HepG2 (cell line): ENCODE data around the gene USF1. TPM values are rescaled to one million over a fixed set of nuclear protein-coding genes. Genes with fewer than 3 reads are reported as not detected.

Experiments
- KMT2A ChIP-seq: sonication (generic); formaldehyde crosslinking; IDR thresholded peaks from 2 replicates; pipeline ENCODE4 v1.4.0; 2020; ENCODE audit warnings: missing genetic modification reagents
- NR2F2 ChIP-seq: IDR thresholded peaks from 2 replicates; pipeline ENCODE4 v1.6.1; 2012; ENCODE audit warnings: low read depth, inconsistent platforms, borderline replicate concordance
- NR2F6 ChIP-seq, 2 experiments: IDR thresholded peaks; 2 replicates each; pipeline ENCODE4 v1.6.1; 2016; ENCODE audit warnings: antibody characterized with exemption in 1 of 2, mild to moderate bottlenecking in 1 of 2
- RBFOX2 ChIP-seq: fragments of 200-400 bp; formaldehyde crosslinking; IDR thresholded peaks from 2 replicates; pipeline ENCODE4 v1.6.1; 2017; ENCODE audit warnings: low read depth, mild to moderate bottlenecking, low read length
- YEATS4 ChIP-seq: sonication (generic); formaldehyde crosslinking; IDR thresholded peaks from 2 replicates; pipeline ENCODE4 v1.4.0; 2020; ENCODE audit warnings: missing genetic modification reagents, borderline replicate concordance
- ZFP90 ChIP-seq: sonication (generic); formaldehyde crosslinking; IDR thresholded peaks from 2 replicates; pipeline ENCODE4 v1.8.0; 2022; ENCODE audit warnings: missing genetic modification reagents, mild to moderate bottlenecking, inconsistent platforms, borderline replicate concordance
- ZMYM3 ChIP-seq: sonication (generic); formaldehyde crosslinking; IDR thresholded peaks from 2 replicates; pipeline ENCODE4 v1.5.1; 2020; ENCODE audit warnings: mild to moderate bottlenecking, missing genetic modification reagents
- polyA plus RNA-seq, 8 experiments: library from polyadenylated mRNA; depleted of rRNA in 3 of 8; stranded (reverse) in 7 of 8; unstranded in 1 of 8; fragments of >200 nt; fragmentation: Illumina TruSeq in 4 of 8; extraction: Trizol in 4 of 8; gene quantifications; 2 replicates each; pipeline versions ENCODE4 v1.2.1 to v1.2.3, GENCODE V29; 2011 to 2016; ENCODE audit warnings: low read depth in 4 of 8, missing spikeins in 1 of 8, mixed read lengths in 1 of 8; ENCODE audit not compliant: insufficient read depth in 1 of 8
- total RNA-seq, 5 experiments: library from RNA; depleted of rRNA; stranded (reverse); fragments of >200 nt; fragmentation: Illumina TruSeq; extraction: Trizol; gene quantifications; 2 replicates each; pipeline ENCODE4 v1.2.3, GENCODE V29; 2016; ENCODE audit warnings: low read depth in 1 of 5
- TF ChIP-seq, protein P1 (sequence below): sonication (generic); formaldehyde crosslinking; IDR thresholded peaks from 2 replicates; pipeline ENCODE4 v1.5.1; 2020; ENCODE audit warnings: mild to moderate bottlenecking, missing genetic modification reagents, moderate library complexity
- TF ChIP-seq, protein P2 (sequence below): sonication (generic); formaldehyde crosslinking; IDR thresholded peaks from 2 replicates; pipeline ENCODE4 v1.4.0; 2020; ENCODE audit warnings: missing genetic modification reagents, borderline replicate concordance
- TF ChIP-seq, protein P3 (sequence below): IDR thresholded peaks from 2 replicates; pipeline ENCODE4 v1.6.1; 2016; ENCODE audit warnings: low read depth, borderline replicate concordance
- TF ChIP-seq, protein P4 (sequence below): IDR thresholded peaks from 2 replicates; pipeline ENCODE4 v1.6.1; 2016; ENCODE audit warnings: low read depth
- TF ChIP-seq, protein P5 (sequence below): sonication (generic); formaldehyde crosslinking; IDR thresholded peaks from 2 replicates; pipeline ENCODE4 v1.5.0; 2020; ENCODE audit warnings: mild to moderate bottlenecking, missing genetic modification reagents
- TF ChIP-seq, protein P6 (sequence below): sonication (generic); formaldehyde crosslinking; IDR thresholded peaks from 2 replicates; pipeline ENCODE4 v1.4.0; 2020; ENCODE audit warnings: missing genetic modification reagents

Gene USF1
- total and polyA plus RNA-seq, 2 of the 13 experiments (the other 11 are each of a cell fraction or from before 2014, with no cell fraction given): 26.9 to 39.4 TPM

DNA sequence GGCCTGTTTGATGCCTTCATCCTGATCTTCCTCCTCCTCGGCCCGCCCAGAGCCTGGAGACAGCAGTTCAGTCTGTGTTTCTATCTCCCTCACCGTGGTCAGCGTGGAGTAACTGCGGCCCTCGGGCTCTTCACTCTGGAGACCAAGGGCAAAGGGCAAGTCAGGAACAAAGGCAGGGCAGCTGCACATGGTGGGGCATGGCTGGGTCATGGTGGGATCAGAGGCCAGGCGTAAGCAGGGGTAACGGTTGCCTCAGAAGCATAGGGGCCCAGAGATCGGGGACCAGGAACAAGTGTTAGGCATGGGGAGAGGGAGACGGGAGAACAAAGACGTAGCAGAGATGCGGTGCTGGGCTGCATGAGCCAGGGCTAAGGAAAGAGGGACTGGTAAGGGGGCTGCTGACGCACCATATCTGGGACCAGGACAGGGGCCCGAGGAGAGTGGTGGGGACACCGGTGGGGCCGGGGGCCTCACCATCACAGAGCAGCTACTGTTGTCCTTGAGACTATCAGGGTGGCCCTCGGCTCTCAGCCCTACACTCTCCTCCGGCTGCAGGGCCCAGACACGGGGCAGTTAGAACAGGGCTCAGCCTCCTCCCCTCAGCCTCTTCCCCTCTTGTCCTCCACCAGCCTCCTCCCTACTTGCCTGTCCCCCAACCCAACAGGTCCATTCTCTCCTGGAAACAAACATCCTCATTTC, 27.1 kb upstream of the USF1 start (continued):
- TF ChIP-seq, protein P1, sequence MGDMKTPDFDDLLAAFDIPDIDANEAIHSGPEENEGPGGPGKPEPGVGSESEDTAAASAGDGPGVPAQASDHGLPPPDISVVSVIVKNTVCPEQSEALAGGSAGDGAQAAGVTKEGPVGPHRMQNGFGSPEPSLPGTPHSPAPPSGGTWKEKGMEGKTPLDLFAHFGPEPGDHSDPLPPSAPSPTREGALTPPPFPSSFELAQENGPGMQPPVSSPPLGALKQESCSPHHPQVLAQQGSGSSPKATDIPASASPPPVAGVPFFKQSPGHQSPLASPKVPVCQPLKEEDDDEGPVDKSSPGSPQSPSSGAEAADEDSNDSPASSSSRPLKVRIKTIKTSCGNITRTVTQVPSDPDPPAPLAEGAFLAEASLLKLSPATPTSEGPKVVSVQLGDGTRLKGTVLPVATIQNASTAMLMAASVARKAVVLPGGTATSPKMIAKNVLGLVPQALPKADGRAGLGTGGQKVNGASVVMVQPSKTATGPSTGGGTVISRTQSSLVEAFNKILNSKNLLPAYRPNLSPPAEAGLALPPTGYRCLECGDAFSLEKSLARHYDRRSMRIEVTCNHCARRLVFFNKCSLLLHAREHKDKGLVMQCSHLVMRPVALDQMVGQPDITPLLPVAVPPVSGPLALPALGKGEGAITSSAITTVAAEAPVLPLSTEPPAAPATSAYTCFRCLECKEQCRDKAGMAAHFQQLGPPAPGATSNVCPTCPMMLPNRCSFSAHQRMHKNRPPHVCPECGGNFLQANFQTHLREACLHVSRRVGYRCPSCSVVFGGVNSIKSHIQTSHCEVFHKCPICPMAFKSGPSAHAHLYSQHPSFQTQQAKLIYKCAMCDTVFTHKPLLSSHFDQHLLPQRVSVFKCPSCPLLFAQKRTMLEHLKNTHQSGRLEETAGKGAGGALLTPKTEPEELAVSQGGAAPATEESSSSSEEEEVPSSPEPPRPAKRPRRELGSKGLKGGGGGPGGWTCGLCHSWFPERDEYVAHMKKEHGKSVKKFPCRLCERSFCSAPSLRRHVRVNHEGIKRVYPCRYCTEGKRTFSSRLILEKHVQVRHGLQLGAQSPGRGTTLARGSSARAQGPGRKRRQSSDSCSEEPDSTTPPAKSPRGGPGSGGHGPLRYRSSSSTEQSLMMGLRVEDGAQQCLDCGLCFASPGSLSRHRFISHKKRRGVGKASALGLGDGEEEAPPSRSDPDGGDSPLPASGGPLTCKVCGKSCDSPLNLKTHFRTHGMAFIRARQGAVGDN (CRISPR knock-in tag): peak; percentile 84
- TF ChIP-seq, protein P2, sequence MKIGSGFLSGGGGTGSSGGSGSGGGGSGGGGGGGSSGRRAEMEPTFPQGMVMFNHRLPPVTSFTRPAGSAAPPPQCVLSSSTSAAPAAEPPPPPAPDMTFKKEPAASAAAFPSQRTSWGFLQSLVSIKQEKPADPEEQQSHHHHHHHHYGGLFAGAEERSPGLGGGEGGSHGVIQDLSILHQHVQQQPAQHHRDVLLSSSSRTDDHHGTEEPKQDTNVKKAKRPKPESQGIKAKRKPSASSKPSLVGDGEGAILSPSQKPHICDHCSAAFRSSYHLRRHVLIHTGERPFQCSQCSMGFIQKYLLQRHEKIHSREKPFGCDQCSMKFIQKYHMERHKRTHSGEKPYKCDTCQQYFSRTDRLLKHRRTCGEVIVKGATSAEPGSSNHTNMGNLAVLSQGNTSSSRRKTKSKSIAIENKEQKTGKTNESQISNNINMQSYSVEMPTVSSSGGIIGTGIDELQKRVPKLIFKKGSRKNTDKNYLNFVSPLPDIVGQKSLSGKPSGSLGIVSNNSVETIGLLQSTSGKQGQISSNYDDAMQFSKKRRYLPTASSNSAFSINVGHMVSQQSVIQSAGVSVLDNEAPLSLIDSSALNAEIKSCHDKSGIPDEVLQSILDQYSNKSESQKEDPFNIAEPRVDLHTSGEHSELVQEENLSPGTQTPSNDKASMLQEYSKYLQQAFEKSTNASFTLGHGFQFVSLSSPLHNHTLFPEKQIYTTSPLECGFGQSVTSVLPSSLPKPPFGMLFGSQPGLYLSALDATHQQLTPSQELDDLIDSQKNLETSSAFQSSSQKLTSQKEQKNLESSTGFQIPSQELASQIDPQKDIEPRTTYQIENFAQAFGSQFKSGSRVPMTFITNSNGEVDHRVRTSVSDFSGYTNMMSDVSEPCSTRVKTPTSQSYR (CRISPR knock-in tag): 0 out of 2 replicates have a peak, but pooled peaks have one; percentile 18
- TF ChIP-seq NR2F6 (IDR thresholded peaks at IDR 0.05) (peak; percentile 60; the same call in 1 of the 2 replicates), NR2F6 (CRISPR knock-in tag; IDR thresholded peaks at IDR 0.05) (peak; percentile 58; the same call in 1 of the 2 replicates), RBFOX2 (0 out of 2 replicates have a peak, but pooled peaks have one; percentile 14), NR2F2 (0 out of 2 replicates have a peak, but pooled peaks have one; percentile 19), YEATS4 (peak; percentile 37; the same call in 1 of the 2 replicates), ZMYM3 (CRISPR knock-in tag) (peak; percentile 14; the same call in 1 of the 2 replicates), ZFP90 (CRISPR knock-in tag) (0 out of 2 replicates have a peak, but pooled peaks have one; percentile 45), KMT2A (CRISPR knock-in tag) (no peak)
- TF ChIP-seq, protein P3, sequence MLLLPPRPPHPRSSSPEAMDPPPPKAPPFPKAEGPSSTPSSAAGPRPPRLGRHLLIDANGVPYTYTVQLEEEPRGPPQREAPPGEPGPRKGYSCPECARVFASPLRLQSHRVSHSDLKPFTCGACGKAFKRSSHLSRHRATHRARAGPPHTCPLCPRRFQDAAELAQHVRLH (CRISPR knock-in tag): no peak
- TF ChIP-seq, protein P4, sequence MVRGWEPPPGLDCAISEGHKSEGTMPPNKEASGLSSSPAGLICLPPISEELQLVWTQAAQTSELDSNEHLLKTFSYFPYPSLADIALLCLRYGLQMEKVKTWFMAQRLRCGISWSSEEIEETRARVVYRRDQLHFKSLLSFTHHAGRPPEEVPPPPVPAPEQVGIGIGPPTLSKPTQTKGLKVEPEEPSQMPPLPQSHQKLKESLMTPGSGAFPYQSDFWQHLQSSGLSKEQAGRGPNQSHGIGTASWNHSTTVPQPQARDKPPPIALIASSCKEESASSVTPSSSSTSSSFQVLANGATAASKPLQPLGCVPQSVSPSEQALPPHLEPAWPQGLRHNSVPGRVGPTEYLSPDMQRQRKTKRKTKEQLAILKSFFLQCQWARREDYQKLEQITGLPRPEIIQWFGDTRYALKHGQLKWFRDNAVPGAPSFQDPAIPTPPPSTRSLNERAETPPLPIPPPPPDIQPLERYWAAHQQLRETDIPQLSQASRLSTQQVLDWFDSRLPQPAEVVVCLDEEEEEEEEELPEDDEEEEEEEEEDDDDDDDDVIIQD: no peak
- TF ChIP-seq, protein P5, sequence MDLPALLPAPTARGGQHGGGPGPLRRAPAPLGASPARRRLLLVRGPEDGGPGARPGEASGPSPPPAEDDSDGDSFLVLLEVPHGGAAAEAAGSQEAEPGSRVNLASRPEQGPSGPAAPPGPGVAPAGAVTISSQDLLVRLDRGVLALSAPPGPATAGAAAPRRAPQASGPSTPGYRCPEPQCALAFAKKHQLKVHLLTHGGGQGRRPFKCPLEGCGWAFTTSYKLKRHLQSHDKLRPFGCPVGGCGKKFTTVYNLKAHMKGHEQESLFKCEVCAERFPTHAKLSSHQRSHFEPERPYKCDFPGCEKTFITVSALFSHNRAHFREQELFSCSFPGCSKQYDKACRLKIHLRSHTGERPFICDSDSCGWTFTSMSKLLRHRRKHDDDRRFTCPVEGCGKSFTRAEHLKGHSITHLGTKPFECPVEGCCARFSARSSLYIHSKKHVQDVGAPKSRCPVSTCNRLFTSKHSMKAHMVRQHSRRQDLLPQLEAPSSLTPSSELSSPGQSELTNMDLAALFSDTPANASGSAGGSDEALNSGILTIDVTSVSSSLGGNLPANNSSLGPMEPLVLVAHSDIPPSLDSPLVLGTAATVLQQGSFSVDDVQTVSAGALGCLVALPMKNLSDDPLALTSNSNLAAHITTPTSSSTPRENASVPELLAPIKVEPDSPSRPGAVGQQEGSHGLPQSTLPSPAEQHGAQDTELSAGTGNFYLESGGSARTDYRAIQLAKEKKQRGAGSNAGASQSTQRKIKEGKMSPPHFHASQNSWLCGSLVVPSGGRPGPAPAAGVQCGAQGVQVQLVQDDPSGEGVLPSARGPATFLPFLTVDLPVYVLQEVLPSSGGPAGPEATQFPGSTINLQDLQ: 0 out of 2 replicates have a peak, but pooled peaks have one; percentile 53
- TF ChIP-seq, protein P6, sequence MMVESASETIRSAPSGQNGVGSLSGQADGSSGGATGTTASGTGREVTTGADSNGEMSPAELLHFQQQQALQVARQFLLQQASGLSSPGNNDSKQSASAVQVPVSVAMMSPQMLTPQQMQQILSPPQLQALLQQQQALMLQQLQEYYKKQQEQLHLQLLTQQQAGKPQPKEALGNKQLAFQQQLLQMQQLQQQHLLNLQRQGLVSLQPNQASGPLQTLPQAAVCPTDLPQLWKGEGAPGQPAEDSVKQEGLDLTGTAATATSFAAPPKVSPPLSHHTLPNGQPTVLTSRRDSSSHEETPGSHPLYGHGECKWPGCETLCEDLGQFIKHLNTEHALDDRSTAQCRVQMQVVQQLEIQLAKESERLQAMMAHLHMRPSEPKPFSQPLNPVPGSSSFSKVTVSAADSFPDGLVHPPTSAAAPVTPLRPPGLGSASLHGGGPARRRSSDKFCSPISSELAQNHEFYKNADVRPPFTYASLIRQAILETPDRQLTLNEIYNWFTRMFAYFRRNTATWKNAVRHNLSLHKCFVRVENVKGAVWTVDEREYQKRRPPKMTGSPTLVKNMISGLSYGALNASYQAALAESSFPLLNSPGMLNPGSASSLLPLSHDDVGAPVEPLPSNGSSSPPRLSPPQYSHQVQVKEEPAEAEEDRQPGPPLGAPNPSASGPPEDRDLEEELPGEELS: 0 out of 2 replicates have a peak, but pooled peaks have one; percentile 13
